Measurements from ENCODE around the gene PPP2R2B. TPM values are rescaled to one million over a fixed set of nuclear protein-coding genes. Genes with fewer than 3 reads are reported as not detected.
"Not testable (repeated sequence)": the region's sequence is repeated elsewhere in the genome, so short reads cannot be mapped to it uniquely, and the experiment has no call there.

The PPP2R2B gene
- total RNA-seq, 1 donor from 2014 or later, result 0.12 TPM

DNA sequence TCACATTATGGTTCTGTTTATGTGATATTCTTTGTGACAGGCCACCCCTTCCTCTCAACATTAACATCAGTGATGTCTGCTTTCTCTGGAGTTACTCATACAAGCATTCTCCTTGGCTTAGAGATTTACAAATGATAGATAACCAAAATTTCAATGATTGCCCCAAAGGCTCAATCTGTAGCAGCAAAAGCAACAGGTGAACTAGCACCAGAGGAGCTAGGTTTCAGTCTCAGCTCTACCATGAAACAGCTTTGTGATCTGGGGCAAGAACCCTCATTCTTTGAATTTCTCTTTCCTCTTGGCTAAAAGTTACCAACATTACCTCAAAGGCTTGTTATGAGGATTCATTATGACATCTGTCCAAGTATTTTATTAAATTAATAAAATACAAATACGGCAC is 120.5 kb downstream of the PPP2R2B start:
- ATAC-seq (no peak), DNase-seq (no peak)
- intact Hi-C loops (cut with micrococcal nuclease), result no loop called here

DNA sequence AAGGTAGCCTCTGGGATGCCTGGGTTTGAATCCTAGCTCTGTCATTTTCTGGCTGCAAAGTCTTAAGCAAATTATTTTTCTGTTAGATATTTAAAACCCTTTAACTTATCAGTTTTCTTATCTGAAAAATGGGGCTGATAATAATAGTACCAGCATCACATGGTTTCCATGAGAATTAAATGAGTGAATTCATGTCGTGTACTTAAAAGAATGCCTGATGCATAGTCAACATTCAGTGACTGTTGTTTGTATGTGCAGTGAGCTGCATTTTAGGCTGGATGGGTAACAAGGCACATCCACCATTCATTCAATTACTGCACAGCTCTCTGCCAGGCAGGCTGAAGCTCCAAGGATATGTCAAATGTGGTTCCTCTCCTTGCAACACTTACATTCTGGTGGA is 122.0 kb downstream of the PPP2R2B start:
- intact Hi-C loops (cut with micrococcal nuclease), result no loop called here
- DNase-seq (no peak), ATAC-seq (no peak)

DNA sequence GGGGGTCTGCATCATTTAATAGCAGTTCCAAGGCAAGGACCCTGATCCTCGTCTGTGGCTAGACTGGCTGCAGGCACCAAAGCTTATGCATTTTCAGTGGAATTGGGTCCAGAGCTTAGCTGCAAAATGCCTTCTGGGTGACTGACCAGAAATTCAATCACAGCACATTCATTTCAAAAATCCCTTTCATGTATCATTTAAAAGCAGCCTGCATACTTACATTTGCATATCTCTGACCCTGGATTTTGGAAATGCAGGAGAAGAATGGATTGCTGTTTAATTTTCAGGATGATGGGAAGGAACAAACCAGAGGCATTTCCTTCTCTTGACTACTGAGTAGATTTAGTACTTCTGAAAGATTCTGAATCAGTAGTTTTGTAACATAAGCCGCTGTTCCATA is 122.8 kb downstream of the PPP2R2B start:
- intact Hi-C loops (cut with micrococcal nuclease), result no loop called here
- ATAC-seq (no peak), DNase-seq (no peak)

DNA sequence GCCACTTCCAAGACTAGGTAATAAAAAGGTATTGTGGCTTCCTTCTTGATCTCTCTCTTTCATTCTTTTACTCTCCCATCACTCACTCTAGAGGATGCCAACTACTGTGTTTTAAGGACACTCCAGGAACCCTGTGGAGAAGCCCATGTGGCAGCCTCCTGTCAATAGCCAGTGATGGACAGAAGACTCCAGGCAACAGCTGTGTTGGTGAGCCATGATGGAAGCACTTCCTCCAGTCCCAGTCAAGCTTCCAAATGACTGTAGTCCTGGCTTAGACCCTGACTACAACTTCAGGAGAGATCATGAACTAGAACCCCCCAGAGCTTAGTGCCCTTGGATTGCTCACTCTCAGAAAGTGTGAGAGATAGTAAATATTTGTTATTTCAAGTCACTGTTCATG is 123.9 kb downstream of the PPP2R2B start:
- DNase-seq (no peak), ATAC-seq (no peak)
- intact Hi-C loops (cut with micrococcal nuclease), result no loop called here

DNA sequence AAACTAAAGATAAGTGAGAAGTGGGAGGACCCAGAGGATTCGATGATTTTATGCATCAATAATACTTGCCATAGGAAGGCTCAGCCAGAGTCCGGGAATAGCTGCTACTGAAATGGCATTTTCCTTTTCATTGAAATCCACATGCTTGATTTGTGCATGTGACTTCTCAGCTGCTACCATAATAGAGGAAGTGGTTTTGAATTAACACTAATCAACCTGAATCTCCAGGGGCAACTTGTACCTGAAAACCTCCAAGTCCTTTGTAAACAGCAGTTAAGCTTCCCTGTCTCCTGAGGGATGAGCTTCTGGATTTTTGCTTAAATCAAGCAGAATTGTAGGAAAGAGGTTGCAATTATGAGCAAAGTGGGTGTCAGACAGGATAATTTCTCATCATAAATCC is 124.9 kb downstream of the PPP2R2B start:
- intact Hi-C loops (cut with micrococcal nuclease), result no loop called here
- DNase-seq, result no peak
- ATAC-seq, result no peak

DNA sequence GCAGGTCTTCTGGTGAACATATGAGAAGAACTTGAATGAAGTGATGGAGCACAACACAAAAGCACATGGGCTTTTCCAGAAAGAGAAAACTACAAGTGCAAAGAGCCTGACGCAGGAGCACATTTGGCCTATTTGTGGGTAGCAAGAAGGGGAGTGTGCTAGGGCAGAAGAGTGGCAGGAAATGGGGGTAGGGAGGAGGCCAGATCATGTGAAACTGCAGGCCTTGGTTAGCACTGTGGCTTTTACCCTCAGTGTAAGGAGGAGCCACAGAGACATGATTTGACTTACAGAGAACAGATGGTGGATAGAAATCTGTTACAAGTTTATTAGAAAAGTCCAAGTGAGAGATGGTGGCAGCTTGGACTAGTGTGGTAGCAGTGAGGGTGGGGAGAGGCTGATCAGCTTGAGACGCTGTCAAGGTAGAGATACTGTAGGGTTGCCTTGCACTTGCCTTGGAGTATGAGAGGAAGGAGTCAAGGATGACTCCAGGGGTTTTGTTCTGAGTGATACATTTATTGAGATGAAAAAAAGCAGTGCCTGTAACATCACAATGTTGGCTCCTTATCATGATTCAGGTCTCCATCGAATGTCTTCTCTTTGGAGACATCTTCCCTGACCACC is 126.7 kb downstream of the PPP2R2B start:
- no peak for ATAC-seq
- no peak for DNase-seq
- intact Hi-C loops (cut with micrococcal nuclease), result no loop called here

DNA sequence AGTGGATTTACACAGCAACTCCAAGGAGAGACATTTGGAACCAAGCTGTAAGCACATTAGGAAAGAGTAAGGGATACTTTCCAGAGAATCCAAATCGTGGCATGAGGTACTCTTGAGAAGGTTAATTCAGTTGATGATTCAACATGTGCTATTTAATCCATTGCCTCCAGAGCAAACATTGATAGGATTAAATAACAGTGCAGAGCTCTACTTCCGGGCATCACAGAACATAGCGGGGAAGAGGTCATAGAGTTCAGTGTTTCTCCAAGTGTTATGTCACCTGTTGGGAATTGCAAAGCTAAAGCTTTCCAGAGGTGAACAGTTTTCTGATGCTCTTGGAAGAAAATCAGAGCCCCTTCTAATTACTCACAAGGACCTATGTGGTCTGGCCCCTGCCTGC is 127.5 kb downstream of the PPP2R2B start:
- no peak for ATAC-seq
- intact Hi-C loops (cut with micrococcal nuclease), result no loop called here
- DNase-seq, result no peak

DNA sequence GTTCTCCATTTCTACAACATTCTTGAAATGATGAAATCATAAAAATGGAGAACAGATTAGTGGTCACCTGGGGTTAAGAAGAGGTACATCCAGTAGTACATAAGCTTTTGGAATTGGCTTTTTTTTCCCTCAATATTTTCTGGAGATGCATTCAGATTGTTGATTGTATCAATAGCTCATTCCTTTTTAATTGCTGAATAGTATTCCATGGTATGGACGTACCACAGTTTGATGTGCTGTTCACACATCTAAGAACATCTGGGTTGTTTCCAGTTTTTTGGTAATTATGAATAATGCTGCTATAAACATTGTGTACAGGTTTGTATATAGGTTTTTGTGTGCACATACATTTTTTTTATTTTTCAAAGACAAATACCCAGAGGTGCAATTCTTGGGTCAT is 130.0 kb downstream of the PPP2R2B start:
- ATAC-seq, result no peak
- no peak for DNase-seq
- intact Hi-C loops (cut with micrococcal nuclease), result no loop called here

DNA sequence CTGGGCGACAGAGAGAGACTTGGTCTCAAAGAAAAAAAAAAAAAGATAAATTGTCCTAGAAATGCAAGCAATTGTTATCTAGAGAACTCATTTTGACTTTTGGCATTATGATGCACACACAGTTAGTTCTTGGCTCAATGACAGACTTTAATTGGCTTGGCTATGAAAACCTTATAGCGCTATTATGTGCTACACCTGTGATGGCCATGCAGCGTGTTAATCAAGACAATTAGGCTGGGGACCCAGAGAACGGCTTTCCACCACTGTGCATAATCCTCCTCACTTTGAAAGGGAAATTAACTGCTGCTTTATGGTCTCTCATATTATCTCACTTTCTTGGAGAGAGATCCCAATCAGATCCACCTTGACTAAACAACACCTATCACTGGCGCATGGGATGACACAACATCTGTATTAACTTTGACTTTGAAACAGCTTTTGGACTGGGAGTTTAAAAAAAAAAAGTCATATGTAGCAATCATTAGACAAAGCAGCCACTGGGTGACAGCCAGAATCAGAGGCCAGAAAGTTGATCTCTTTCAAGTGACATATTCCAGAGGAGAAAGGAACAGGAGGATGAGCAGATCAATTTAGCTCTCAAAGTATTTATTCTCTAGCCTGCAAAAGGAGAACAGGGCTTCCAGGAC is 132.5 kb downstream of the PPP2R2B start:
- intact Hi-C loops (cut with micrococcal nuclease), result no loop called here
- ATAC-seq (no peak), DNase-seq (no peak)

DNA sequence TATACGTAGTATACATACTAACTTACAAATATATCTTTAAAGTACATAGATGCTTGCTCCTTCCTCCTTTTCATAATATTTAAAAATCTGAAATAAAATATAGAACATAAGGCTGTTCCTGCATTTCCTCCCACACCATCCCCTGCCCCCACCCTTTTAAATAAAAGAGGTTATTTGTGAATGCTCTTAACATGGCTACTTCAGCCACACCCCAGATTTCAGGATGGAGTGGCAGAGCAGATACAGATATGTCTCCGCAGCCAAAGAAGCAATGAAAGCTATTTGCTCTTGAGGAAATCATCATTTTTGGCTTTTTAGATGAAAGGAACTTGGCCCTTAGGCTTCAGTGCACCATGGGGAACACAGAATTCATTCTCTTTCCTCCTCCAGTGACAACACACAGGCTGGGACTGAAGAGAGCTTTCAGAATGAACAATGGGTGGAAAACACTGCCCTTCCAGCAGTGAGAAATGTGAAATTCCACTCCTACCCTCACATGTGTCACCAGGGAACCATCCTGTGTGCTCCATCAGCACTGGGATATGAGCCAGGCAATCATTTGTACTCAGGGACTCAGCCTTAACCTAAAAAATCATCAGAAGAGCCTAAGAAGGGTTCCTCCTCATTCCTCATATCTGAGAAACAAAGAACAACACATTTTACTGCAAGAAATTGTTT is 134.3 kb downstream of the PPP2R2B start:
- DNase-seq (no peak), ATAC-seq (peak; percentile 22)
- intact Hi-C loops (cut with micrococcal nuclease), result no loop called here

DNA sequence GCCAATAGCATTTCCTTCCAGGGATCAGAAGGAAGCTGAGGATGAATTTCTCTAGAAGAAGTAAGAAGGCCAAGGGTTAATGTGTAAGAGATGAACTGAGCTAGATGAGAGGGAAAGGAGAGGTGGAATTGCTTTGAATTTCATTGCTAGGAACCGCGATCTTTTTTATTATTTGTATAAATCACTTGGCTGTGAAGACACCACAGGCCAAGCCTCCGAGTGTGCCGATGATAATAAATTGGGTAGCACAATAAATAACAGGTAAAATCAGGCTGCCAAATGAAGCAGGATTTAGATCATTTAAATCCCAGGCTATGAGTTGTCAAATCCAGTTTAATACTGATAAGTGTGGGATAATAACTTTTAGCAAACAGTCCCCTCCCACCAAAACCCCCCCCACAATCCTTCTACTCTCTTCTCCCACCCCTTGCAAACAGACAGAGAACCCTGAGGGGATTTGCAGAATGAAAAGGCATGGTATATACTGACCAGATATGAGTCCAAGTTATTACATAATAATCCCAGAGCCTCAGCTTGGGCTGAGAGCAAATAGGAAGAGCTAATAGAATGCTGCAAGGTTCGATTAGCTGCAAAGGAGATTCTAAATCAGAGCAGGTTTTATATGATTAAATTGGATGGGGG is 143.5 kb downstream of the PPP2R2B start:
- ATAC-seq (no peak), DNase-seq (no peak)
- intact Hi-C loops (cut with micrococcal nuclease), result no loop called here

DNA sequence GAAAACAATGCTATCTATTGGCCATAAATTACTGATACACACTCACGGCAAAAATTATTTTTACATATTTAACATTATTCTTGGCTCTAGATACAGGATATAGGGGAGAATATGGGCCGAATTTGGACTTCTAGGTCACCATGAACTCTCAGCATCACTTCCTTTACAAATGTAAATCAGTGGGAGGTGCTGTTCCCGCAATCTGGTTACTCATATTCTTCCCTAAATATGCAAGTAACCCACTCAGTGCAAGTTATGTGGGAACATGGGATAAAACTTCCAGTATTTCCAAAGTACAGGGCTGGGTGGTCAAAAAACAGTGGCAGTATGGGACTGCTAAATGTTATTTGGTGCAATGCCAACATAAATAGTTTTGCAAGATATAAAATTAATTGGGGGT is 145.6 kb downstream of the PPP2R2B start:
- ATAC-seq (no peak), DNase-seq (no peak)
- intact Hi-C loops (cut with micrococcal nuclease), result no loop called here

DNA sequence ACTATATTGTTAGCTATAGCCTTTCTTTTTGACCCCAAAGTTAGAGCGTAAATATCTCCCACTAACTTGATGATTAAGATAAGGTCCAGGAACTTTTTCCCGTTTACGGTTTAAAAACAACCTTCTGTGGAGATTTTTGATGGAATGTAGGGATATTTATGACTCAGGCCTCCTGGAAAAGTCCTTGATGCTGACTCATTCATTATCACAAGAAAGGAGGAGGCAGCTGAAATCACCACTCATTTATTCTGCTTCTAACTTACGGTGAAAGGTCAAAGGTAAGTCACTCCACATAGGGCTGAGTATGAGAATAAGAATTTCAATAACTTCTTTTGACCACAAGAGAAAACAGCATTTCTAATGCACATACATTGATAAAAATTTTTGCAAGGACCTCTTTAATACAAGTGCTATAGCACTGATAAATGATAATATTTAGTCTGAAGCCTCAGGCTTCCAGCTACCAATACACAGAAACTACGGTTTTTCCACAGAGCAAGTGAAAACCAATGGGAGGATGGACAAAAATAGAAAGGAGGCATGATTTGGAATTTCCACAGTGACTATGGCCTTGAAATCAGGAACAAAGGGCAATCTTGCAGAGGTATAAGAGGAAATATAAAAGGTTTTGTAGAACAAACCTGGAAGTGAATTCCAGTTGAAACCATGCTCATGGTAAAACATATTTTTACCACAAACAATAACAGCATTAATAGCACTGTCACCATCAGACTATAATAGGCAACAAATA is 146.5 kb downstream of the PPP2R2B start:
- no peak for DNase-seq
- intact Hi-C loops (cut with micrococcal nuclease), result no loop called here
- ATAC-seq, result no peak

DNA sequence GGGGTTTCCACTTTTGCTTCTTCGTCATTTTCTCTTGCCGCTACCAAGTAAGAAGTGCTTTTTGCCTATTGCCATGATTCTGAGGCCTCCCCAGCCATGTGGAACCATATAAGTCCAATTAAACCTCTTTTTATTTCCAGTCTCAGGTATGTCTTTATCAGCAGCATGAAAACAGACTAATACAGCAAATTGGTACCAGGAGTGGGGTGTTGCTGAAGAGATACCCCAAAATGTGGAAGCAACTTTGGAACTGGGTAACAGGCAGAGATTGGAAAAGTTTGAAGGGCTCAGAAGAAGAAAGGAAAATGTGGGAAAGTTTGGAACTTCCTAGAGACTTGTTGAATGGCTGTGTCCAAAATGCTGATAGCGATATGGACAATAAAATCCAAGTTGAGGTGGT is 149.8 kb downstream of the PPP2R2B start:
- ATAC-seq; DNase-seq; intact Hi-C loops (cut with micrococcal nuclease): not testable (repeated sequence)

DNA sequence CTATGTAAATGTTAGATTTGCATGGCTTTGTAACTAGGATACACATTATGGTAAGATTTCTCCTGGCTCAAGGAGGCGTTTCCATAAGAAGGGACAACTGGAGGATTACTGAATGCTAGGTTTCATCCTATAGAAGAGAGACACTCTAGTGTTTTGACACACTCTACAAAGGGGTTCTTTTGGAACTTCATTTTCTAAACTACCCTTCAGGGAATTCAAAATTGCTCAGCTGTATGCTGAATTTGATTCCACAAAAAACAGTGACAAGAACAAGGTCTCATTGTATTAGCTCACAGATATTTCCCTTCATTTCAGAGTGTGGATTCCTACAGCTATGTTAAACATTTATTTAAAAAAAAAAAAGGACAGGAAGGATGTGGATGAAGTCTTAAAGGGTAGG is 151.7 kb downstream of the PPP2R2B start:
- no peak for ATAC-seq
- DNase-seq, result no peak
- intact Hi-C loops (cut with micrococcal nuclease), result no loop called here

DNA sequence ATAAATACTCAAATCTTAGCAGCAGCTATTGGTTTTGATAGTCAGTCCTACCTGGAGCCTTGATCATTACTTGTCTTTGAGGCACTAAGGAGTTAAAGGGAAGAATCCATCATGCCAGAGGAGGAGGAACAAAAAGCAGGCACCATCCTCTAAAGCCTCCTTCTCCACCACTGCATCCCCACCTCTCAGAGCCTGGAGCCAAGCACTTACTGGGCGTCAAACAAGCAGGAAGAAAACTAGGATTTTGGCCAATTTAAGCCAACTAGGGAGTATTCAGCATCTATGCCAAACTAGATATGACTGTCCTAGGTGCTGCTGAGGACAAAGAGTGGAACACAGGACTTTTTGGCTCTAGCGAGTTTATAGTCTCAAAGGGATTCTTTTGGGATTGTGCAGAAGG is 152.5 kb downstream of the PPP2R2B start:
- intact Hi-C loops (cut with micrococcal nuclease), result no loop called here
- ATAC-seq (no peak), DNase-seq (no peak)

DNA sequence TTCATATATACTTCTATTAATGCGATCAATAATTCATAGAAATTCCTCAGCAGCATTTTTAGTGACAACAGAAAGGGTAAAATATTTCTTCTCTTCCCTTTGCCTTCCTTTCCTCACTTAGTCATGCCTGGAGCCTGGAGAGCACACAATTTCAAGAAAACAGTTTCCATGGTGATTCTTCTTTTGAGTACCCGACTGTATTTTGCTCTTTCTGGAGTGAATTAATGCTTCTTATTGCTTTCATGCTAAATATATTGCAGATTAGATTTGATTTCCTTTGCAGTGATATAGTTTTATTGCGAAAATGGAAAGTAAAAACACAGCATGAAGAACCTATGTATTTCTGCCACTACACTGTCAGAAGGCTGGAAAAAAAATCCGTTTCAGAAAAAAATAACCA is 153.5 kb downstream of the PPP2R2B start:
- ATAC-seq (no peak), DNase-seq (no peak)
- intact Hi-C loops (cut with micrococcal nuclease), result no loop called here

DNA sequence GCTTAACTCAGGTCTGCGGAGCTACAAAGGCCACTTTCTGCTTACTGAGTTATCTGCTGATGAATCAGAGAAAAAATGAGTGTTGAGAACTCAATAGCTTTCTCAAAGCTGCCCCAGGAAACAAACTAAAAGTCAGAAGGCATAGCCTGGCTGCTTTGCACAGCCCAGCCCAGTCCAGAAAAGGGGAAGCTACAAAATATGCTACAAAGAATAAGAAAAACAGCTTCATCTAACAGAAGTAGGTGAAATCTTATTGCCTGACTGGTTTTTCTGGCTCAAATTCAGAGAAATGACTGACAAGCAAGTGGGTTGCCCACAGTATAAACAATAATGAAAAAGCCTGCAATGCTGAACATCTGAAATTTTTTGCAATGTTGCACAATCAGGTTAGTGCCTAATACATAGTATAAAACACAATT is 156.2 kb downstream of the PPP2R2B start:
- intact Hi-C loops (cut with micrococcal nuclease), result no loop called here
- ATAC-seq (no peak), DNase-seq (no peak)

DNA sequence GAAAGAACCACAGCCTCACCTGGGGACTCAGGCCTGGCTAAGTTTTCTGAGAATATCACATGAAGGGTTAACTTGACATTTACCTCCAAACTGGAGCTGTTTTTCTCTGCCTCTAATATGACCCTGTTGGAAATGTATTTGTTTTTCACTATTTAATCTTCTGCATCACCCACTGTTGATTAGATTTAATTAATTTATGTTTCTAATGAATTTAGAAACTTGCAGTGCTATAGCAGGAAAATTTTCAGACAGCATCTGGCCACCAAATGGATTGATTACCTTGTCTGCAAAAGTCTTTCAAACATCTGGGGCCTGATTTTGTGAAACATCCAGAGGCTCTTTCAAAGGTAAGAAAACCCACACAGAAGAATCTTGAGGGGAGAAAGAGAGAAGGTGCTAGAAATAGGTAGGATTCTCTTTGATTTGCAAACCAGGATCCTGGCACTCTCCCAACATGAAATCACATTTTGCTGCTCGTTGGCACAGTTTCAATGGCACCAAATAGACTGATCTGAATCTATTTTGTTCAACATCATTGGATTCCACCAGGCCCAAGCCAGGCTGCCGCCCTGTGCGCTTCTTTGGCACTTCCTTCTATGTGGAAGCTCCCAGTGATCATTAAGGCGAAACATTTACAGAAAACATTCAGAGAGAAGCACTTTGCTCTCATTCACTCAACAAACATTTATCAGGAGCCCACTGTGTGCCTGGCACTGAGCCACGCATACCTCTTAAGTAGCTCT is 157.3 kb downstream of the PPP2R2B start:
- ATAC-seq, result no peak

More for the DNA sequence above, 157.3 kb downstream of the PPP2R2B start:
- no peak for DNase-seq
- intact Hi-C loops (cut with micrococcal nuclease), result no loop called here
